GM19238 (cell line): ENCODE data around the gene PSMB2.
A peak's percentile ranks its signal among the peaks of the same experiment; 100 is the strongest.

Source experiments
- DNase-seq: peaks from one replicate; pipeline ENCODE4 v3.0.0; 2011; ENCODE audit warnings: low spot score; ENCODE audit not compliant: insufficient read length

Gene PSMB2

DNA sequence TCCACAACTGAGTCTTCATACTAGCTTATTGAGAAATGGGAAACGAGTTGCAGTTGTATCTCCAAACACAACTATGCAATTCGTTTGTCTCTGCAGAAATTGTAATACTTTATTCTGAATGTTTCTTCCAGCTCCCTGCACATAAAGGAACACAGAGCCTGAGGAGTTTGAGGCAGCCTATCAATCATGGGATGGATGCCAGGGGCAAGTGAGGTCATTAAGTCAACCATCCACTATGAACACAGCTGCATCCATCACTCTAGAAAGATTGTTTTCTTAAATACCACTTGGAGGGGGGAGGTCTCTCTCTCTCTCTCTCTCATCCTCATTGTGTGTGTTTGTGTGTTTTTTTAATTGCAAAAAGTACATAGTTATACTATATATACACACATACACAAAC lies 2.9 kb upstream of the PSMB2 start:
- DNase-seq, result no peak

GRCh38 chr1:35642471-35642955 lies 1.2 kb upstream of the PSMB2 start:
- DNase-seq, result no peak

DNA sequence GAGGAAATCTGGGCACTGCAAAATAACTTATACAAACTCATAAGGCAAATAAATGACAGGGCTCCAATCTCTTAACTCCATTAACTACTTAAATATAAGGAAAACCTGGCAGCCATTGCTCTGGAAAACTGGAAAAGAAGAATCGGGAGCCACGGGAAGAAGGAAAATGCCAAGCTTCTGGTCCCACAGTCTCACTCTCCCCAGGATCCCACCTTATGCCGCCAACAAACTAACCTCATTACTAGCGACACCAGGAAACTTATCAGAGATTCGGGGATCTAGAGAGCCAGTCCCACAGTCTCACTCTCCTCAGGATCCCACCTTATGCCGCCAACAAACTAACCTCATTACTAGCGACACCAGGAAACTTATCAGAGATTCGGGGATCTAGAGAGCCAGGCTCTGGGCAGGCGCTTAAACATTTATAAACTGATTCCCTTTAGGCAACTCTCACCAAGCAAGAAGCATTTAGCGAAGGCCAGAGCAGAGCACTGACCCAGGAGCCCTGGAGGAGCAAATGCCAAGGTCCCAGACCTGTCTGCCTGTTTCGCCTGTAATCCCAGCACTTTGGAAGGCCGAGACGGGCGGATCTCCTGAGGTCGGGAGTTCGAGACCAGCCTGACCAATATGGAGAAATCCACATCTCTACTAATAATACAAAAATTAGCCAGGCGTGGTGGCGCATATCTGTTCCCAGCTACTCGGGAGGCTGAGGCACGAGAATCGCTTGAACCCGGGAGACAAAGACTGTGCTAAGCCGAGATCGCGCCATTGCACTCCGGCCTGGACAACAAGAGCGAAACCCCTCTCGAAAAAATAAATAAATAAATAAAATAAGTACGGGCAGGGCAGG lies 720 bp downstream of the PSMB2 start:
- no peak for DNase-seq

DNA sequence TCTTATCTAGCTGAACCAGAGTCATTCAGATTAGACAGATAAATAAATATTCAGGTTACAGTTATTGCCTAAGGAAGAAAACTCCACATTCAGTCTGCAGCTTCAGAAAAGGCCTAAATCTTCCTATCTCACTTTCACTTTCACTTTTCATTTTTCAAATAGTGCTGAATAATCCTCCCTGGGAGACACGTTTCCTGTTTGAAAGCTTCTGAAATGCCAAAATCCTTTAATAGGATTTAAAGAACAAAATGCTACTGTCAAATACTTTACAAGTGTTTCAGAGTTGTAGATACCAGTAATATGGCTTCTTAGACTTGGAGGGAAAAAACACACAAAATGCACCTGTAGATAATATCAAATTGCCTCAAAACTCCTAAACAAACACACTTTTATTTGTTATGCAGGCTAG lies 3.9 kb downstream of the PSMB2 start:
- peak; percentile 14 for DNase-seq

DNA sequence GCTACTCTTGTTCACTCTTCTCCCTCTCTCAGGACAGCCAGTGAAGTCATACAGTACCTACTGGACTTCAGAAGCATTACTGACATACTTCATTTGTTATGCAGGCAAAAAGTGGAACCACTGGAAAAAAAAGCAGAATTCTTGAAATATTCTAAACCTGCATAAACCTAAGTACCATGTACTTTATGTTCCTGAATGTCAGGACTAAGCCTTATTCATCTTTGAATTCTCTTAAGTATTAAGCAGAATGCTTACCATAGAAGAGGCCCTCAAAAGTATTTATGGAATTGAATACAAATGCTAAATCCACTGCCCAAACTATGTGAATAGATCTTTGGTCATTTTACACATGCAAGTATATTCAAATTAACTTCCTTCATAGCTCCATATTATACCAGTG lies 7.8 kb downstream of the PSMB2 start:
- no peak for DNase-seq

GRCh38 chr1:35631396-35631795 lies 9.9 kb downstream of the PSMB2 start:
- DNase-seq, result no peak

DNA sequence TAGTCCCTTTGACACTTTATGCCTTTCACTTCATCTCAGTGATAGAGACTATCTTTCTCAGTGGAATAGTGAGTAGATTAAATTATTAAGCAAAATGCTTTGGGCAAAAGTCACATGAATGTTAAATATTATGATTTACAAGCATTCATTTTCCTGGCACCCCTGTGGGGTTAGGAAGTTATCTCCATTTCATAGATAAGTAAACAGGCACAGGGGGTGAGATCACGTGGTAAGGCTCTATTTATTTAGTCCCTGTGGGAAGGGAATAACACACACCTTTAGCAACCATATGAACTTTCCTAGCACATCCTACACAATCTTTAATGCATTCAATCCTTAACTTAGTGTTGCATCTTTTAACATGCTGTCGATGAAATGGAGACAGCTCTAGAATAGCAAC lies 12.3 kb downstream of the PSMB2 start:
- DNase-seq, result no peak

GRCh38 chr1:35623832-35624231 lies 17.5 kb downstream of the PSMB2 start:
- DNase-seq, result no peak

DNA sequence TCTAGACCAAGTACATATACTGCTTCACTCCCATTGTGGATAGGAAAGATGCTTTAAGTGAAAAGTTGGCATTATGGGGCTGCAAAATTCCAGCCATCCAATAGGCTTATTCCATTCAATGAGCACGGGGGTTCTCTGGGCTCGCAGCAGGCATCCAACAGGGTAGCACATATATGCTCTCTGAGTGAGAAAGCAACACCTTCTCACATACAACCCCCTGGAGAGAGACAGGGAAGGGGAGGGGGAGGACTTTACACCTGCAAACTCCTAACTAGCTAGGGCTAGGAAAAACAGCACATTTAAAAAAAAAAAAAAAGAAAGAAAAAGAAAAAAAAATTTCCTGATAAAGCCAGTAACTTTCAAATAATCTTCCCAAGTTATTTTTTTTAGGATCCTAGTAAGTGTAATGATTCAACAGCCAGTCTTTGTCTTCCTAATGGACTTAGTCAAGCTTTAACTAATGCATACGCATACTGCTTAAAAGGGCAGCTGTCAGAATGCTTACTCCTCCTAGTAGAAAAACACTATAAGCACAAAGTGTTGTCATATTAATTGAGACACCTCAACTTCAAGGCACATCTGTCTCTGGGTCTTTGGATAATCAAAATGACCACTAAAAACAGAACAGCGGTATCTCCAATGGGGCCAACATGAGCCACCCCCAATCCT lies 18.7 kb downstream of the PSMB2 start:
- no peak for DNase-seq

DNA sequence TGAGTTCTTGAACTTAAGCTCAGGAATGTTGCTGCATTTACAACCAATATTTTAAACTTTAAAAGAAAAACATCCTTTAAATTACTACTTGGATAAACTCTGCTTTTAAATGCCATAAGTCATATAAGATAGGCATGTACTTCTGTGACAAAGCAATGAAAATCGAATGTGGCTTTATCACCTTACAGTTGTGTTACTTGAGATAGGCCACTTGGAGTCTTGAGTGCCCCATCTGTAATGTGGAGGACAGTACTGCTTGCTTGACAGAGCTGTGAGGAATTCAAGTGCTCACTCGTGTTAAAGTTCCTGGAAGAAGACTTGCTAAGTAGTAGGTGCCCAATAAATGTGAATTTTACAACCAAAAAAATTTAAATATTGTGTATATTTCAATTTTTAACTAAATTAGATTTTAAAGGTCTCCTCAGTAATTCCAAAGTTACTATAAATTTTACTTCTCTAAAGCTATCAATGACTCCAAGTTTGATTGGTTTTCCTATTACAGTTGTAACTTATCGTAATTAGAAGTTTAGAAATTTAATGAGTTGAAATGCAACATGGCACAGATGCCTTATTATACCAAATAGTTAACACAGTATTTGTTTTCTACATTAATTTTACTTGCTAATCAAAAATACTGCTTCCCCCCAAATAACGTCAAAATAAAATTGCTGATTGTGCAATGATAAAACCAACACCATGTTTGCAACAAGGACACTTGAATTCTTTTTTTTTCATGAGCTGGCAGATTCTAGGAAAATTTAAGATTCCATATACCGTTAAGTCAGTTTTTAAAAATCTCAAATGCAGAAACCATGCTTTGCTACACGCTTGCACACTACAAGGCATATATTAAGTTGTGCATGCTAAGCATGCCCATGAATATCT lies 21.8 kb downstream of the PSMB2 start:
- no peak for DNase-seq

DNA sequence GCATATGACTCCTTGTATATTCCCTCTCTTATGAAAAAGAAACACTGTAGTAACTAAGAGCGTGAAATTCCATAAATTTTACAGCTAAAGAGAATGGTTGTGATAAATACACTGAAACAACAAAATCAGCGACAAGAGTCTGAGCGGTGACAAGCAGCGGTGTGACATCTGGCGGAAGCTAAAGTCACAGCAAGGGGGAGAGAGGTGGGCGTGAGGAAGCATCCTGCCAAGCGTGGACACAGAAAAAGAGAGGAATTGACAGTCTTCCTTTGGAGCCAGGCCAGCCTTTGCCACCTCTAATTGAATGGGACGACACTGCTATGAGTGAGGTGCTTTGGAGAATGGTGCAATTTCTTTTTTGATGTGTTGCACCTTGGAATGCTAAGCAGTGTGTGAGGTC lies 25.9 kb downstream of the PSMB2 start:
- no peak for DNase-seq

GRCh38 chr1:35611655-35612054 lies 29.7 kb downstream of the PSMB2 start:
- no peak for DNase-seq

DNA sequence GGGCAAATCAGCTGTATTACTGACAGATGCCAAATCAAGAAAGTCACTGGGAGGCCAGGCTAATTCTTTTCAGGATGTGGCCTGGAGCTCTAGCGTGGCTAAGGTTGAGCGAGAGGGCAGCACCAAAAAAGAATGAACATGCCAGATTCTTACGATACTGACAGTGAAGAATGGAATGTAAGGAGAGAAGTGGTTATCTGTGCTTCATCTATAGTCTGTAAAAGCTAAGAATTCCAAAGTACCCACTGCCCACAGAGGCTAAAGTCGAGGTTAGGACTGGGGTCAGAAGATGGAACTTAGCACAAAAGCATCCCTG lies 35.5 kb downstream of the PSMB2 start:
- no peak for DNase-seq

DNA sequence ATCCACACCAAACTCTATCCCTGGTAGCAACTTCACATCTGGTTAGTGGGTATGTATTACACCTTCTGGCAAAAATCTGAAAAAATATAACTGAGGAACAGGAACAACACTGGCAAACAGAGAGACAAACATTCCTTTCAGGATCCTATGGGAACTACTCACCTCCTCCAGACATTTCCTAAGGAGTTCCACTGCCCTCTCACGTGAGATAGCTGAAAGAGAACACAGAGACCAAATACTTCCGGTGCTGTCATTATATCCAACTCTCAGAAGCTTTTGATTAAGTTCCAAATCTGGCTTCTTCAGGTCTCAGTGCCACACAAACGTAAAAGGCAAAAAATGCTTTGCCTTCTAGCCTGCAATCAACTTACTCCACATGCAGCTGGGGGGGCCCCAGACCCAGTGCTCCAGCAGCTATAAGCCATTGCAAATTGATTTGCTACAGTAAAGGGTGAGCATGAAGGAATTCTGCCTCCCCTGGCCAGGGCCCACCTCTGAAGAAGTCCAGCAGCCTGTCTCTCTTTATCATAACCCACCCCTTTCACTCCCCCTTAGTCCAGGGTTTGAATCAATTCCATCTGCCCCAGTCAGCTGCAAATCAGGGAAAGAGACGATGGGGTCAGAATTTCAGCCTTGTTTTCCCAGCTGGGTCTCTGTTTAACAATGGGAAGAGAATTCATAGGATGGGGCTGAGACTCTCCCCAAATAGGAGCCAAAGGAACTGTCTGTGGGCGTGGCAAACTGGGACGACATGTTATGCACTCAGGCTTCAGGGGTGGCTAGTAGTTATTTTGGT lies 36.1 kb downstream of the PSMB2 start:
- no peak for DNase-seq

DNA sequence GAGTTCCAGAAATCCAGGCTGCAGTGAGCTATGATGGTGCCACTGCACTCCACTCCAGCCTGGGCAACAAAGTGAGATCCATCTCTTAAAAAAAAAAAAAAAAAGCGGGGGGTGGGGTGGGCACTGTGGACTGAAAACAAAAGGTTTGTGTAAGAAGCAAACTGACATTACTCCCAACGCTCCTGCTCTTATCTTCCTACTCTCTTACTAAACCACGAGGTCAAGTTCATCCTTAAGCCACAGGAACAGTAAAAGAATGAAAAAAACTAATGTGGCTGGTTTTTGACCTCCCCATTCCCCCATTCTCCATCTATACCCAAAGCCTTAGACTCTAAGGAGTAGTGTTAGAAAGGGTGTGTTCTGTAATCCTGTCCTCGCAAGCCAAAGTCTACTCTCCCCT lies 37.4 kb downstream of the PSMB2 start:
- DNase-seq, result no peak

DNA sequence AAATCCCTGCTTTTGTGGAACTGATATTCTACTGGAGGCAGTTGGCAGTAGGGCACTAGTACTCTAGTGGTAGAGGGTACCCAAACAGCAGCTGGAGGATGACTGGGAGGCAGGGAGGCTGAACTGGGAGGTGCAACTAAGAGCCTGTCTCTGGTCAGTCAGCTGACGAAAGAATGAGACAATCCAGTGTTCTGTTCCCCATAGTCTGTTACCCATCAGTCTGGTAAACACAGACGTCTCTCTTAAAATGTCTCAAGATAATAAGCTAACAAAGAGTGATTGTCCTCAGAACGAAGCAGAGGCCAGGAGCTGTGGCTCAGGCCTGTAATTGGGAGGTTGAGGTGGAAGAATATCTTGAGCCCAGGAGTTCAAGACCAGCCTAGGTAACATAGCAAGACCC lies 37.9 kb downstream of the PSMB2 start:
- DNase-seq, result no peak

GRCh38 chr1:35600593-35600992 lies 40.7 kb downstream of the PSMB2 start:
- no peak for DNase-seq

DNA sequence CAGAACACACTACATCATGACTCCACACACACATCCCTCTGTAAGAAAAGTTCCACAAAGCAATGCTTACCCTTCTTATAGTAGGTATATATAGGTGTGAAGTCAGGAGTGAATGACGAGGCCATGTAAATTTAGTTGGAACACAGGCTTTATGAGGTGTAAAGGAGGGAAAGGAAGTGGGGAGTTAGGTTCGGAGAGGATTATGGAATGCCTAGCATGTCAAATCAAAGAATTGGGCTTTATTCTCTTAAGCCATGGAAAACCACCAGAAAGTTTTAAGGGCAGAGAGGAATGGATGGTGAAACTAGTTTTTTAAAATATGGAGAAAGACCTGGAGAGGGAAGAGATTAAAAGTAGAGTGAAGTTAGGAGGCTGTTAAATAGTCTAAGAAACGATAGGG lies 41.9 kb downstream of the PSMB2 start:
- DNase-seq, result no peak

GRCh38 chr1:35598895-35599294 lies 42.4 kb downstream of the PSMB2 start:
- no peak for DNase-seq

DNA sequence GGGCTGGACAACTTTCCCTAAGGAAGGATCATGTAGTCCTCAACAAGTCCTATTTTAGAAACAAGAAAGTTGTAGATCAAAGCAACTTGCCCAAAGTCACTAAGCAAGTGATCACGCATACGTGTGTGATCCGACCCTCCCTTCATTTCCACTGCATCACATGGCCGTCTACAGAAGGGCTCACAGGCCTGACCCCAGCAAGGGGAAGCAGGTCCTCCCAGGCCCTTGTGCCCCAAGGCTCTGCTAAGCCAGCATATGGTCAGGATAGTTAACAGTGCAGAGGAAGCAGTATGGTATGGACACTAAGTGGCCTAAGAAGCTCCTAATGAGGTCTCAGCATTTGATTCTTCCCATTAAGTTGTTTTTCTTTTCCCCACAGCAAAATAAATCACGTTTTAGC lies 43.5 kb downstream of the PSMB2 start:
- DNase-seq, result no peak

DNA sequence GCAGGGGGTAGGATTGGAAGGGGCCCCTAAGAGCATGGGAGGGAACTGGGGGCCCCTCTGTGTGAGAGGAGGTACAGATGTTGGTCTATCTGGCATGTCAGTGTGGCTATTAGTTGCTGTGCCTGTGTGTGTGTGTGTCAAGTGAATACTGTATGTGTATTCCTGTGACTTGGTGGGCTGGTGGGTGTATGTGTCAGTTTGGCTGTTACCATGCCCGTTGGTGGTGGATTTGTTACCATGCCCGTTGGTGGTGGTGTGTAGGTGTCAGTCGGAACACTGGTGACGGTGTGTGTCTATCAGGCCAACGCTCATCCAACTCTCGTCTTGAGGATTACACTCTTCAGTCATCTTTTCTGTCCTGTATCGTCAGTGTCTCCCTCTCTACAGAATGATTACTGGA lies 45.6 kb downstream of the PSMB2 start:
- no peak for DNase-seq
